DOHH2 (cell line): ENCODE results near the gene CCDC7.
"Not testable (repeated sequence)": the region's sequence is repeated elsewhere in the genome, so short reads cannot be mapped to it uniquely, and the experiment has no call there.

Experiments used
- H3F3A ChIP-seq: fragments of 200-600 bp; sonication (generic), shearing (Covaris generic); 2 replicates; pipeline ENCODE4 v1.6.0; 2016; ENCODE audit warnings: antibody characterized with exemption, mild to moderate bottlenecking; ENCODE audit not compliant: control insufficient read depth, insufficient read depth
- H3K27ac ChIP-seq: fragments of 200-600 bp; sonication (generic); 2 replicates; pipeline ENCODE4 v1.5.1; 2014; ENCODE audit warnings: low read depth, mild to moderate bottlenecking, low read length, moderate library complexity
- H3K27me3 ChIP-seq: fragments of 200-600 bp; sonication (generic); 2 replicates; pipeline ENCODE4 v1.6.1; 2014; ENCODE audit warnings: mild to moderate bottlenecking, low read length, mixed read lengths; ENCODE audit not compliant: control insufficient read depth
- H3K36me3 ChIP-seq: fragments of 200-600 bp; sonication (generic); 2 replicates; pipeline ENCODE4 v1.6.1; 2014; ENCODE audit warnings: mild to moderate bottlenecking, low read length, moderate library complexity, mixed read lengths; ENCODE audit not compliant: control insufficient read depth
- H3K4me1 ChIP-seq: fragments of 200-600 bp; sonication (generic); 2 replicates; pipeline ENCODE4 v1.6.1; 2014; ENCODE audit warnings: mild to moderate bottlenecking, low read length, mixed read lengths; ENCODE audit not compliant: control insufficient read depth
- H3K4me2 ChIP-seq: fragments of 200-600 bp; sonication (generic); 2 replicates; pipeline ENCODE4 v1.6.0; 2014; ENCODE audit warnings: mild to moderate bottlenecking, low read length, moderate library complexity
- H3K4me3 ChIP-seq: fragments of 200-600 bp; sonication (generic); 2 replicates; pipeline ENCODE4 v1.5.1; 2014; ENCODE audit warnings: mild to moderate bottlenecking, low read length, mixed read lengths
- H3K79me2 ChIP-seq: fragments of 200-600 bp; sonication (generic); 2 replicates; pipeline ENCODE4 v1.6.1; 2014; ENCODE audit warnings: mild to moderate bottlenecking, low read length, mixed read lengths; ENCODE audit not compliant: control insufficient read depth
- H3K9me2 ChIP-seq: fragments of 200-600 bp; sonication (generic); replicated peaks from 2 replicates; pipeline ENCODE4 v1.6.1; 2014; ENCODE audit warnings: mild to moderate bottlenecking, low read length, mixed read lengths; ENCODE audit not compliant: control insufficient read depth
- H3K9me3 ChIP-seq: fragments of 200-600 bp; sonication (generic); 2 replicates; pipeline ENCODE4 v1.6.1; 2014; ENCODE audit warnings: antibody characterized with exemption, low read length, mixed read lengths; ENCODE audit not compliant: control insufficient read depth, insufficient read depth
- H4K20me1 ChIP-seq: fragments of 200-600 bp; sonication (generic); 2 replicates; pipeline ENCODE4 v1.6.0; 2014; ENCODE audit warnings: low read depth, mild to moderate bottlenecking, antibody characterized with exemption, low read length, moderate library complexity; ENCODE audit not compliant: control insufficient read depth, insufficient read depth
- EZH2phosphoT487 ChIP-seq: fragments of 200-600 bp; sonication (generic); IDR thresholded peaks from 2 replicates; pipeline ENCODE4 v1.6.1; 2017; ENCODE audit warnings: borderline replicate concordance, mild to moderate bottlenecking, antibody characterized with exemption, low read length, moderate library complexity, mixed read lengths
- TF ChIP-seq, protein P1 (sequence below): fragments of 200-600 bp; sonication (generic); IDR thresholded peaks from one replicate; pipeline ENCODE4 v1.5.1; 2014; ENCODE audit warnings: antibody characterized with exemption, mild to moderate bottlenecking, low read depth, low read length; ENCODE audit not compliant: poor library complexity, severe bottlenecking

Gene CCDC7

GRCh38 chr10:32489901-32490300, 44.0 kb downstream of the CCDC7 start:
- Histone ChIP-seq H3K9me2 (no peaks in the 10 kb centered on the region), H3K27me3 (no peaks in the 10 kb centered on the region), H3K4me3 (no peak overlapping the region), H4K20me1 (no peaks in the 10 kb centered on the region), H3K27ac (no peak overlapping the region), H3K36me3 (no peaks in the 10 kb centered on the region; the same call in 1 of the 2 replicates), H3F3A (no peaks in the 10 kb centered on the region), H3K4me2 (no peak overlapping the region), H3K9me3 (no peaks in the 10 kb centered on the region), H3K4me1 (no peaks in the 10 kb centered on the region), H3K79me2 (no peaks in the 10 kb centered on the region)
- TF ChIP-seq, protein P1, sequence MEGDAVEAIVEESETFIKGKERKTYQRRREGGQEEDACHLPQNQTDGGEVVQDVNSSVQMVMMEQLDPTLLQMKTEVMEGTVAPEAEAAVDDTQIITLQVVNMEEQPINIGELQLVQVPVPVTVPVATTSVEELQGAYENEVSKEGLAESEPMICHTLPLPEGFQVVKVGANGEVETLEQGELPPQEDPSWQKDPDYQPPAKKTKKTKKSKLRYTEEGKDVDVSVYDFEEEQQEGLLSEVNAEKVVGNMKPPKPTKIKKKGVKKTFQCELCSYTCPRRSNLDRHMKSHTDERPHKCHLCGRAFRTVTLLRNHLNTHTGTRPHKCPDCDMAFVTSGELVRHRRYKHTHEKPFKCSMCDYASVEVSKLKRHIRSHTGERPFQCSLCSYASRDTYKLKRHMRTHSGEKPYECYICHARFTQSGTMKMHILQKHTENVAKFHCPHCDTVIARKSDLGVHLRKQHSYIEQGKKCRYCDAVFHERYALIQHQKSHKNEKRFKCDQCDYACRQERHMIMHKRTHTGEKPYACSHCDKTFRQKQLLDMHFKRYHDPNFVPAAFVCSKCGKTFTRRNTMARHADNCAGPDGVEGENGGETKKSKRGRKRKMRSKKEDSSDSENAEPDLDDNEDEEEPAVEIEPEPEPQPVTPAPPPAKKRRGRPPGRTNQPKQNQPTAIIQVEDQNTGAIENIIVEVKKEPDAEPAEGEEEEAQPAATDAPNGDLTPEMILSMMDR: no peak
- no peak for TF ChIP-seq EZH2phosphoT487

DNA sequence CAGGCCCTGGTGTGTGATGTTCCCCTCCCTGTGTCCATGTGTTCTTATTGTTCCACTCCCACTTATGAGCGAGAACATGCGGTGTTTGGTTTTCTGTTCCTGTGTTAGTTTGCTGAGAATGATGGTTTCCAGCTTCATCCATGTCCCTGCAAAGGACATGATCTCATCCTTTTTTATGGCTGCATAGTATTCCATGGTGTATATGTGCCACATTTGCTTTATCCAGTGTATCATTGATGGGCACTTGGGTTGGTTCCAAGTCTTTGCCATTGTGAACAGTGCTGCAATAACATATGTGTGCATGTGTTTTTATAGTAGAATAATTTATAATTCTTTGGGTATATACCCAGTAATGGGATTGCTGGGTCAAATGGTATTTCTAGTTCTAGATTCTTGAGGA, 48.6 kb downstream of the CCDC7 start:
- H3K79me2 ChIP-seq, H4K20me1 ChIP-seq, H3K4me1 ChIP-seq, H3K9me3 ChIP-seq, H3K4me2 ChIP-seq, H3K9me2 ChIP-seq, H3K36me3 ChIP-seq, H3K27me3 ChIP-seq, H3K4me3 ChIP-seq, H3K27ac ChIP-seq, H3F3A ChIP-seq: not testable (repeated sequence)

DNA sequence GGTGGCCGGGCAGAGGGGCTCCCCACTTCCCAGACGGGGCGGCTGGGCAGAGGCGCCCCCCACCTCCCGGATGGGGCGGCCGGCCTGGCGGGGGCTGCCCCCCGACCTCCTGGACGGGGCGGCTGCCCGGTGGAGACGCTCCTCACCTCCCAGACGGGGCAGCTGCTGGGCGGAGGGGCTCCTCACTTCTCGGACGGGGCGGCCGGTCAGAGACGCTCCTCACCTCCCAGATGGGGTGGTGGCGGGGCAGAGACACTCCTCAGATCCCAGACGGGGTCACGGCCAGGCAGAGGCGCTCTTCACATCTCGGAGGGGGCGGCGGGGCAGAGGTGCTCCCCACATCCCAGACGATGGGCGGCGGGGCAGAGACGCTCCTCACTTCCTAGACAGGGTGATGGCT, 54.2 kb downstream of the CCDC7 start:
- not testable (repeated sequence) for H3K27me3 ChIP-seq, H3K4me2 ChIP-seq

GRCh38 chr10:32501906-32502305, 56.0 kb downstream of the CCDC7 start:
- no peaks in the 10 kb centered on the region for H3F3A ChIP-seq
- H3K4me3 ChIP-seq: no peak overlapping the region
- H3K79me2 ChIP-seq: no peaks in the 10 kb centered on the region
- no peak overlapping the region for H3K27ac ChIP-seq
- no peak overlapping the region for H3K4me2 ChIP-seq
- no peaks in the 10 kb centered on the region for H3K9me2 ChIP-seq
- H3K27me3 ChIP-seq: no peaks in the 10 kb centered on the region
- H3K9me3 ChIP-seq: no peaks in the 10 kb centered on the region
- no peaks in the 10 kb centered on the region for H4K20me1 ChIP-seq
- no peaks in the 10 kb centered on the region for H3K4me1 ChIP-seq
- no peak for TF ChIP-seq EZH2phosphoT487
- TF ChIP-seq, protein P1: no peak
- H3K36me3 ChIP-seq: no peaks in the 10 kb centered on the region

More for the DNA sequence above, 54.2 kb downstream of the CCDC7 start:
- not testable (repeated sequence) for H3K79me2 ChIP-seq, H3K36me3 ChIP-seq, H3K27ac ChIP-seq, H3K9me2 ChIP-seq, H3K4me1 ChIP-seq, H4K20me1 ChIP-seq, H3K4me3 ChIP-seq, H3F3A ChIP-seq, H3K9me3 ChIP-seq

DNA sequence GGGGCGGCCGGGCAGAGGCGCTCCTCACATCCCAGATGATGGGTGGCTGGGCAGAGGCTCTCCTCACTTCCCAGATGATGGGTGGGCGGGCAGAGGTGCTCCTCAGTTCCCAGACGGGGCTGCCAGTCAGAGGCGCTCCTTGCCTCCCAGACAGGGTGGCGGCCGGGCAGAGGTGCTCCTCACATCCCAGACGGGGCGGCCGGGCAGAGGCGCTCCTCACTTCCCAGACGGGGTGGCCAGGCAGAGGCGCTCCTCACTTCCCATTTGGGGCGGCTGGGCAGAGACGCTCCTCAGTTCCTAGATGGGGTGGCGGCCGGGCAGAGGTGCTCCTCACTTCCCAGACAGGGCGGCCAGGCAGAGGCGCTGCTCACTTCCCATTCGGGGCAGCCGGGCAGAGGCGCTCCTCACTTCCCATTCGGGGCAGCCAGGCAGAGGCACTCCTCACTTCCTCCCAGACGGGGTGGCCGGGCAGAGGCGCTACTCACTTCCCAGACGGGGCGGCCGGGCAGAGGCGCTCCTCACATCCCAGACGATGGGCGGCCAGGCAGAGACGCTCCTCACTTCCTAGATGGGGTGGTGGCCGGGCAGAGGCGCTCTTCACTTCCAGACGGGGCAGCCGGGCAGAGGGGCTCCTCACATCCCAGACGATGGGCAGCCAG, 60.0 kb downstream of the CCDC7 start:
- not testable (repeated sequence) for H3K4me2 ChIP-seq, H3K36me3 ChIP-seq, H3F3A ChIP-seq, H3K27ac ChIP-seq, H3K4me1 ChIP-seq, H3K79me2 ChIP-seq, H3K9me2 ChIP-seq, H3K27me3 ChIP-seq, H4K20me1 ChIP-seq, H3K4me3 ChIP-seq, H3K9me3 ChIP-seq
